CD4-positive, alpha-beta T cell treated with Interleukin-2 at 100 ng/mL for 4 hours (primary cell): ENCODE measurements around the gene EXOSC1.
A peak's percentile ranks its signal among the peaks of the same experiment; 100 is the strongest.
"Not testable (repeated sequence)": the region's sequence is repeated elsewhere in the genome, so short reads cannot be mapped to it uniquely, and the experiment has no call there.

Experiments used
- DNase-seq: peaks from one replicate; pipeline ENCODE4 v3.0.0-alpha.2; 2020; ENCODE audit warnings: low spot score

Gene EXOSC1

GRCh38 chr10:97408496-97408992 is 37.3 kb downstream of the EXOSC1 start:
- no peak for DNase-seq

- DNase-seq, result no peak
These were observed 37.9 kb downstream of the EXOSC1 start for GRCh38 chr10:97407952-97408248.

GRCh38 chr10:97407211-97407951 is 38.4 kb downstream of the EXOSC1 start:
- peak; percentile 85 for DNase-seq

- DNase-seq, result not testable (repeated sequence)
These were observed 39.3 kb downstream of the EXOSC1 start for GRCh38 chr10:97406483-97406882.

GRCh38 chr10:97406064-97406463 is 39.7 kb downstream of the EXOSC1 start:
- DNase-seq, result no peak

- no peak for DNase-seq
These were observed 41.8 kb downstream of the EXOSC1 start for GRCh38 chr10:97404044-97404443.

- DNase-seq, result no peak
These were observed 44.3 kb downstream of the EXOSC1 start for GRCh38 chr10:97401455-97401919.

GRCh38 chr10:97400665-97401454 is 44.9 kb downstream of the EXOSC1 start, which contains the start of gene RRP12:
Gene RRP12, minus strand, starts transcription at chr10:97401340. Its CDS starts 109 bp downstream, at chr10:97401231.
- DNase-seq, result peak; percentile 94

- peak; percentile 27 for DNase-seq
These were observed 45.8 kb downstream of the EXOSC1 start for GRCh38 chr10:97399843-97400545.

GRCh38 chr10:97396056-97396455 is 49.8 kb downstream of the EXOSC1 start:
- no peak for DNase-seq

GRCh38 chr10:97393034-97393573 is 52.7 kb downstream of the EXOSC1 start:
- no peak for DNase-seq

- no peak for DNase-seq
These were observed 55.7 kb downstream of the EXOSC1 start for GRCh38 chr10:97390091-97390490.

- DNase-seq, result no peak
These were observed 57.7 kb downstream of the EXOSC1 start for GRCh38 chr10:97388152-97388551.
